Keratinocyte (primary cell): ENCODE data around the gene MTHFD1L. TPM values are rescaled to one million over a fixed set of nuclear protein-coding genes. Genes with fewer than 3 reads are reported as not detected.

ENCODE experiments used
- DNase-seq: peaks from one replicate; pipeline ENCODE4 v3.0.0-alpha.2; 2011; ENCODE audit warnings: low read depth, missing footprints, low spot score
- FAIRE-seq: peaks from 2 replicates; lab custom pipeline; 2011; peaks lifted over from hg19 to GRCh38; lab: Jason Lieb, UNC
- H2AFZ ChIP-seq: 2 replicates; pipeline ENCODE4 v1.6.0; 2012; ENCODE audit warnings: low read length, control low read depth, inconsistent platforms; ENCODE audit not compliant: control insufficient read depth
- H3K27ac ChIP-seq: 2 replicates; pipeline ENCODE4 v1.5.1; 2011; ENCODE audit warnings: low read length; ENCODE audit not compliant: control insufficient read depth, insufficient read depth
- H3K27me3 ChIP-seq: 3 replicates; pipeline ENCODE4 v1.6.0; 2011; ENCODE audit warnings: low read length; ENCODE audit not compliant: control insufficient read depth, insufficient read depth; ENCODE audit errors: extremely low read depth
- H3K36me3 ChIP-seq, 2 experiments: 2 replicates in 1 of 2; 3 replicates in 1 of 2; pipeline ENCODE4 v1.5.1; 2011; ENCODE audit warnings: low read length in 2 of 2, mild to moderate bottlenecking in 1 of 2; ENCODE audit not compliant: control insufficient read depth in 2 of 2, insufficient read depth in 2 of 2; ENCODE audit errors: extremely low read depth in 1 of 2
- H3K4me1 ChIP-seq: 3 replicates; pipeline ENCODE4 v1.5.1; 2011; ENCODE audit warnings: low read length; ENCODE audit not compliant: control insufficient read depth, insufficient read depth; ENCODE audit errors: extremely low read depth
- H3K4me2 ChIP-seq: 3 replicates; pipeline ENCODE4 v1.6.0; 2011; ENCODE audit warnings: low read depth, low read length; ENCODE audit not compliant: control insufficient read depth, insufficient read depth; ENCODE audit errors: extremely low read depth
- H3K4me3 ChIP-seq, 3 experiments: fragments of 200-600 bp in 1 of 3; sonication (generic) in 1 of 3; 2 replicates in 2 of 3; 3 replicates in 1 of 3; pipeline ENCODE4 v1.5.1; 2011 to 2016; ENCODE audit warnings: low read length in 3 of 3, mild to moderate bottlenecking in 3 of 3, control low read depth in 2 of 3, inconsistent platforms in 1 of 3, low read depth in 1 of 3, mixed read lengths in 1 of 3, mixed run types in 1 of 3, moderate library complexity in 1 of 3; ENCODE audit not compliant: control insufficient read depth in 2 of 3, insufficient read depth in 2 of 3; ENCODE audit errors: extremely low read depth in 1 of 3
- H3K79me2 ChIP-seq: 2 replicates; pipeline ENCODE4 v1.6.0; 2012; ENCODE audit warnings: low read length; ENCODE audit not compliant: control insufficient read depth, insufficient read depth
- H3K9ac ChIP-seq: 3 replicates; pipeline ENCODE4 v1.6.0; 2011; ENCODE audit warnings: low read length; ENCODE audit not compliant: control insufficient read depth, insufficient read depth; ENCODE audit errors: extremely low read depth
- H3K9me1 ChIP-seq: 3 replicates; pipeline ENCODE4 v1.6.0; 2011; ENCODE audit warnings: low read length; ENCODE audit not compliant: control insufficient read depth, insufficient read depth; ENCODE audit errors: extremely low read depth
- H3K9me3 ChIP-seq: 2 replicates; pipeline ENCODE4 v1.5.1; 2012; ENCODE audit warnings: low read depth, low read length; ENCODE audit not compliant: control insufficient read depth
- H4K20me1 ChIP-seq: 3 replicates; pipeline ENCODE4 v1.6.0; 2011; ENCODE audit warnings: low read length; ENCODE audit not compliant: control insufficient read depth, insufficient read depth; ENCODE audit errors: extremely low read depth
- EZH2 ChIP-seq: IDR thresholded peaks from one replicate; pipeline ENCODE4 v1.6.1; 2012; ENCODE audit warnings: inconsistent platforms, mild to moderate bottlenecking, low read length, moderate library complexity
- dilution Hi-C: fragments of 300-500 bp; cut with MboI; formaldehyde crosslinking; loops from one replicate; pipeline ENCODE4 v1.7.0; 2020; ENCODE audit warnings: low sequenced_read_pairs; ENCODE audit not compliant: extremely low pct_ligation_motif_present
- polyA plus RNA-seq, 5 experiments: library from polyadenylated mRNA; depleted of rRNA in 3 of 5; stranded (reverse) in 3 of 5; stranded (forward) in 1 of 5; unstranded in 1 of 5; fragments of >200 nt; gene quantifications; 1 replicate in 1 of 5; 2 replicates in 3 of 5; 3 replicates in 1 of 5; pipeline versions ENCODE4 v1.2.1 to v1.2.3, GENCODE V29; 2011 to 2012; ENCODE audit warnings: missing spikeins in 2 of 5, low read depth in 1 of 5, low replicate concordance in 1 of 5
- TF ChIP-seq, protein P1 (sequence below), 3 experiments: IDR thresholded peaks in 1 of 3; conservative IDR thresholded peaks in 1 of 3; optimal IDR thresholded peaks in 1 of 3; 2 replicates in 2 of 3; 3 replicates in 1 of 3; pipeline versions ENCODE3 to v1.5.1; 2011; ENCODE audit warnings: low read length in 3 of 3, mild to moderate bottlenecking in 3 of 3, moderate library complexity in 2 of 3, control low read depth in 1 of 3, inconsistent platforms in 1 of 3; ENCODE audit not compliant: insufficient read depth in 2 of 3; ENCODE audit errors: extremely low read depth in 1 of 3

MTHFD1L gene
- polyA plus RNA-seq, 1 donor (not counting 4 experiments of a cell fraction or from before 2014, with no cell fraction given): 38.0 TPM

DNA sequence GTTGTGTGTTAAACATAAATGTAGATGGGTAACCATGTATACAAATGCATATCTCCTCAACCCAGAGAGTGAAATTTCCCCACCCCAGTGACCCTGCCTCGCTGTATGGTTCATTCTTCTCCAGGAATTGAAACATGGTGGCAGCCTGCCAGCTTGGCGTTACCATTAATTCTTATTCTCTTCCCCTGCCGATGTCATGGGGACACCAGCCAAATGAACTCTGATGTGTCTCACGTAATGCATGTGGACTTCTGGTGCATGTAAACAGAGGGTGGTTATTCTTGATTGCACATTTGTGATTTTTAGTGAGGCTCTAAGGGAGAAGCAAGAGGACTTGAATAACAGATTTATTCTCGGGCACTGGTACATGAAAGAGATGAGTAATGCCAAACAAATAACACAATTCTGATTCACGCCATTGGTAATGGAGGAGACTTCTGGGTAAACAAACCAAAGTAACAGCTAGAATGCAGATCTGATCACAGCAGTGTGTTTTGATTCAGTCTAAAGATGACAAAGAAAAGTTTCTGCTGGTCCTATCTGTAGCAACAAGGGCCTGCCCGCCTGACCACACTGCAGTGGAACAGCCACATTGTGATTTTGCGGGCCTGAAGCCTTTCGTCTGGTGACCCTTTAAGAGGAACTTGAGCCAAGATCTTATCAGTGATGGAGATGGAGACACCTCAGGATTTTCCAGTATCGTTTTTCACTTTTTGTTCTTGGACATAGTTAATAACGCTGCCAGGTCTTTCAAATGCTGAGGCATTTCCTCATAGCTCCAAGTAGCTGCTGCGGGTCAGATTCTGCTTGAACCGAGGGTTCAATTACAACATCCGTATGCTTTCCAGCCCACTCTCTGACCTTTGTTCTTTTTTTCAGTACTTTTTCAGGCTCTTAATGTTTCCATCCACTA is 202.4 kb downstream of the MTHFD1L start:
- Histone ChIP-seq H3K27me3 (no peaks in the 10 kb centered on the region), H4K20me1 (no peaks in the 10 kb centered on the region), H2AFZ (no peak overlapping the region), H3K9ac (peak overlapping the region; percentile 10), H3K4me3 (peak overlapping the region in 1 of 3 experiments; percentile 17), H3K36me3 (peaks cover 0 to 10% of the 10 kb centered on the region in 2 experiments), H3K9me1 (no peaks in the 10 kb centered on the region), H3K9me3 (no peaks in the 10 kb centered on the region), H3K4me1 (peaks cover 21% of the 10 kb centered on the region), H3K79me2 (no peaks in the 10 kb centered on the region), H3K27ac (peak overlapping the region; percentile 65), H3K4me2 (peak overlapping the region; percentile 45)
- dilution Hi-C loops: no loop called here
- no peak for TF ChIP-seq EZH2
- TF ChIP-seq, protein P1, sequence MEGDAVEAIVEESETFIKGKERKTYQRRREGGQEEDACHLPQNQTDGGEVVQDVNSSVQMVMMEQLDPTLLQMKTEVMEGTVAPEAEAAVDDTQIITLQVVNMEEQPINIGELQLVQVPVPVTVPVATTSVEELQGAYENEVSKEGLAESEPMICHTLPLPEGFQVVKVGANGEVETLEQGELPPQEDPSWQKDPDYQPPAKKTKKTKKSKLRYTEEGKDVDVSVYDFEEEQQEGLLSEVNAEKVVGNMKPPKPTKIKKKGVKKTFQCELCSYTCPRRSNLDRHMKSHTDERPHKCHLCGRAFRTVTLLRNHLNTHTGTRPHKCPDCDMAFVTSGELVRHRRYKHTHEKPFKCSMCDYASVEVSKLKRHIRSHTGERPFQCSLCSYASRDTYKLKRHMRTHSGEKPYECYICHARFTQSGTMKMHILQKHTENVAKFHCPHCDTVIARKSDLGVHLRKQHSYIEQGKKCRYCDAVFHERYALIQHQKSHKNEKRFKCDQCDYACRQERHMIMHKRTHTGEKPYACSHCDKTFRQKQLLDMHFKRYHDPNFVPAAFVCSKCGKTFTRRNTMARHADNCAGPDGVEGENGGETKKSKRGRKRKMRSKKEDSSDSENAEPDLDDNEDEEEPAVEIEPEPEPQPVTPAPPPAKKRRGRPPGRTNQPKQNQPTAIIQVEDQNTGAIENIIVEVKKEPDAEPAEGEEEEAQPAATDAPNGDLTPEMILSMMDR (optimal IDR thresholded peaks at IDR 0.05 in 1 of 3, IDR thresholded peaks at IDR 0.05 in 1 of 3, conservative IDR thresholded peaks at IDR 0.05 in 1 of 3; ENCODE audit: extremely low read depth in 1 of 3, insufficient read depth in 2 of 3, low read length in 3 of 3): no peak
- FAIRE-seq (peak; percentile 64), DNase-seq (no peak)

DNA sequence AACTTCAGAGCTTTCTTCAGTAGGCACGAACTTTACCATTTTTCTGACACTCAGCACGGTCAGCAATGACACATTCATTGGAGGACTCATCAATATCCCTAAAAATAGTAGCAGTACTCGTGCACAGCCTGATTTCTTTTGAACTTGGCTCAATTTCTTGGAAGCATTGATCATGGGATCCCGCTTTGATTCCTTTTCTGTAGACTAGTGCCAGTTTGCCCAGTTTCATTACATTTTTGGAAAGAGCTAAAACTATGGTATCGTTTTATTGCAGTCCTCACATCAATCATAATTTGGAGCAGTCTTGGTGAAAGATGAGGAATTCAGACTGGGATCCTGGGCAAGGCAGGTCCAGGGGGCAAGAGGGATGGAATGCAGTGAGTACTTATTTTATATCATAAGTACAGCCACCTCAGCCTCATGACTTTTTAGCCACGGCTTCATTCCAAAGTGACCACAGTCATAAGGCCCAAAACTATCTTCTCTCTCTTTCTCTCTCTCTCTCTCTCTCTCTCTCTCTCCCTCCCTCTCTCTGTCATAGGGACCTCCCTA is 203.3 kb downstream of the MTHFD1L start:
- no peak overlapping the region for H3K27ac ChIP-seq
- no peaks in the 10 kb centered on the region for H3K79me2 ChIP-seq
- no peaks in the 10 kb centered on the region for H3K27me3 ChIP-seq
- no peaks in the 10 kb centered on the region for H3K9me3 ChIP-seq
- H3K4me3 ChIP-seq: no peak overlapping the region
- DNase-seq (no peak), FAIRE-seq (no peak)
- dilution Hi-C loops: no loop called here
- H3K36me3 ChIP-seq: peaks cover 0 to 10% of the 10 kb centered on the region in 2 experiments
- no peak overlapping the region for H3K4me2 ChIP-seq
- no peaks in the 10 kb centered on the region for H4K20me1 ChIP-seq
- no peak overlapping the region for H2AFZ ChIP-seq
- H3K9me1 ChIP-seq: no peaks in the 10 kb centered on the region
- no peak overlapping the region for H3K9ac ChIP-seq
- peaks cover 12% of the 10 kb centered on the region for H3K4me1 ChIP-seq
- TF ChIP-seq, protein P1 (optimal IDR thresholded peaks at IDR 0.05 in 1 of 3, IDR thresholded peaks at IDR 0.05 in 1 of 3, conservative IDR thresholded peaks at IDR 0.05 in 1 of 3; ENCODE audit: extremely low read depth in 1 of 3, insufficient read depth in 2 of 3, low read length in 3 of 3): no peak
- TF ChIP-seq EZH2: no peak
